Measurements from ENCODE around the gene PEAR1.

PEAR1 gene

GRCh38 chr1:156923670-156924477, 30.4 kb downstream of the PEAR1 start:
- Histone ChIP-seq H3K79me2 (ENCODE audit: low read length) (no peaks in the 10 kb centered on the region), H3K9me3 (ENCODE audit: insufficient read depth, low read length) (no peaks in the 10 kb centered on the region), H3K27ac (ENCODE audit: low read length) (no peak overlapping the region), H3K4me1 (ENCODE audit: low read length) (no peaks in the 10 kb centered on the region), H3K36me3 (replicated peaks; ENCODE audit: low read depth, low read length) (no peaks in the 10 kb centered on the region), H4K20me1 (ENCODE audit: insufficient read depth, low read length) (no peaks in the 10 kb centered on the region), H3K4me2 (ENCODE audit: low read length) (no peak overlapping the region), H2AFZ (ENCODE audit: low read depth, low read length) (no peak overlapping the region), H3K9ac (ENCODE audit: low read length) (no peak overlapping the region), H3K4me3 (ENCODE audit: low read length) (no peak overlapping the region), H3K27me3 (ENCODE audit: low read depth, low read length) (peaks cover 38% of the 10 kb centered on the region)
- TF ChIP-seq, protein P1, sequence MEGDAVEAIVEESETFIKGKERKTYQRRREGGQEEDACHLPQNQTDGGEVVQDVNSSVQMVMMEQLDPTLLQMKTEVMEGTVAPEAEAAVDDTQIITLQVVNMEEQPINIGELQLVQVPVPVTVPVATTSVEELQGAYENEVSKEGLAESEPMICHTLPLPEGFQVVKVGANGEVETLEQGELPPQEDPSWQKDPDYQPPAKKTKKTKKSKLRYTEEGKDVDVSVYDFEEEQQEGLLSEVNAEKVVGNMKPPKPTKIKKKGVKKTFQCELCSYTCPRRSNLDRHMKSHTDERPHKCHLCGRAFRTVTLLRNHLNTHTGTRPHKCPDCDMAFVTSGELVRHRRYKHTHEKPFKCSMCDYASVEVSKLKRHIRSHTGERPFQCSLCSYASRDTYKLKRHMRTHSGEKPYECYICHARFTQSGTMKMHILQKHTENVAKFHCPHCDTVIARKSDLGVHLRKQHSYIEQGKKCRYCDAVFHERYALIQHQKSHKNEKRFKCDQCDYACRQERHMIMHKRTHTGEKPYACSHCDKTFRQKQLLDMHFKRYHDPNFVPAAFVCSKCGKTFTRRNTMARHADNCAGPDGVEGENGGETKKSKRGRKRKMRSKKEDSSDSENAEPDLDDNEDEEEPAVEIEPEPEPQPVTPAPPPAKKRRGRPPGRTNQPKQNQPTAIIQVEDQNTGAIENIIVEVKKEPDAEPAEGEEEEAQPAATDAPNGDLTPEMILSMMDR (IDR thresholded peaks at IDR 0.05; ENCODE audit: low read depth, low read length) = no peak
- no peak for TF ChIP-seq EZH2phosphoT487 (IDR thresholded peaks at IDR 0.05; ENCODE audit: low read depth)

GRCh38 chr1:156924478-156925153, 31.1 kb downstream of the PEAR1 start:
- TF ChIP-seq, protein P1 (IDR thresholded peaks at IDR 0.05; ENCODE audit: low read depth, low read length) = no peak
- no peak for TF ChIP-seq EZH2phosphoT487 (IDR thresholded peaks at IDR 0.05; ENCODE audit: low read depth)
- H3K79me2 ChIP-seq (ENCODE audit: low read length) = no peaks in the 10 kb centered on the region
- no peak overlapping the region for H3K4me2 ChIP-seq (ENCODE audit: low read length)
- H3K9me3 ChIP-seq (ENCODE audit: insufficient read depth, low read length) = no peaks in the 10 kb centered on the region
- H3K27me3 ChIP-seq (ENCODE audit: low read depth, low read length) = peaks cover 43% of the 10 kb centered on the region
- H3K9ac ChIP-seq (ENCODE audit: low read length) = no peak overlapping the region
- no peak overlapping the region for H2AFZ ChIP-seq (ENCODE audit: low read depth, low read length)
- H3K4me3 ChIP-seq (ENCODE audit: low read length) = no peak overlapping the region
- no peaks in the 10 kb centered on the region for H4K20me1 ChIP-seq (ENCODE audit: insufficient read depth, low read length)
- no peaks in the 10 kb centered on the region for H3K36me3 ChIP-seq (replicated peaks; ENCODE audit: low read depth, low read length)
- no peaks in the 10 kb centered on the region for H3K4me1 ChIP-seq (ENCODE audit: low read length)
- H3K27ac ChIP-seq (ENCODE audit: low read length) = no peak overlapping the region

DNA sequence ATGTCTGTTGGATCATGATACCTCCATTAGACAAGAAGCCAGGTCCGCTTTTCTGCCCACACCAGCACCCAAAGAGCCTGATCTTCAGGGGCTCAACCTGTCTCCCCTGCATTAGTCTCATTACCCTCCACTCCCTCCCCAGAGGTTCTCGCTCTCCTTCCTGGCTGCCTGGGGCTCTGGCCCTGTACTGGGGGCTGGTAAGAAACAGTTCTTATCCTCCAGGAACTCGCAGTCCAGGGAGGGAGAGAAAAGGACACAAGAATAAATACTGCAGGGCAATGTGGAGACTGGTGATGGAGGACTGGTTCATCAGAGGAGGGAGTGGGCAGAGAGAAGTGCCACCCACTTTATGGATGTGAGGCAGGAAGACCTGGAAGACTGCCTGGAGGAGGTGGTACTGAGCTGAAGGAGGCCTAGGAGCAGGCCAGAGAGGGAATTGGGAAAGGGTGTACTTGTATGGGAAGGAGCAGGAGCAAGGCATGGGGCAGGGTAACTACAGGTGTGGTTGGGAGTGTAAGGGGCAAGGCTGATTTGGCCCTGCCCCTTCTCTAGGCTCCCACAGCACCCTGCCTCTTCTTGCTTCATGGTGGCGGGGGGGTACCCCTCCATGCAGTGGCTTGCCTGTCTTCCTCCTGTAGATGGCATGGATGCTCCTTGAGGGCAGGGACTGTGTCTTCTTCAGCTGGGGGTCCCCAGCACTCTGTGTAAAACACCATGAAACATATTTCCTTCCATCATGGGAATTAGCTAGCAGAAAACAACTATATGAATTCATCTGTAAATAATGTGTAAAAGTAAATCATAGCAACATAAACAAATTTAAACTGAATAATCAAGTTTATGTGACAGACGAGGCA, 31.9 kb downstream of the PEAR1 start:
- H3K4me3 ChIP-seq (ENCODE audit: low read length) = no peak overlapping the region
- no peaks in the 10 kb centered on the region for H3K79me2 ChIP-seq (ENCODE audit: low read length)
- H3K4me1 ChIP-seq (ENCODE audit: low read length) = no peaks in the 10 kb centered on the region
- H3K4me2 ChIP-seq (ENCODE audit: low read length) = no peak overlapping the region
- no peak overlapping the region for H3K27ac ChIP-seq (ENCODE audit: low read length)
- TF ChIP-seq, protein P1 (IDR thresholded peaks at IDR 0.05; ENCODE audit: low read depth, low read length) = peak; percentile 12; the same call in 1 of the 2 replicates
- TF ChIP-seq EZH2phosphoT487 (IDR thresholded peaks at IDR 0.05; ENCODE audit: low read depth) = no peak
- no peaks in the 10 kb centered on the region for H4K20me1 ChIP-seq (ENCODE audit: insufficient read depth, low read length)
- no peak overlapping the region for H2AFZ ChIP-seq (ENCODE audit: low read depth, low read length)
- no peak overlapping the region for H3K9ac ChIP-seq (ENCODE audit: low read length)
- no peaks in the 10 kb centered on the region for H3K9me3 ChIP-seq (ENCODE audit: insufficient read depth, low read length)
- H3K27me3 ChIP-seq (ENCODE audit: low read depth, low read length) = peaks cover 43% of the 10 kb centered on the region
- H3K36me3 ChIP-seq (replicated peaks; ENCODE audit: low read depth, low read length) = no peaks in the 10 kb centered on the region
